GM19099 (cell line): ENCODE measurements around the gene ITGA11.

Experiments used
- POLR2A ChIP-seq: IDR thresholded peaks from 3 replicates; pipeline ENCODE4 v1.6.1; 2011; ENCODE audit warnings: low read depth; ENCODE audit not compliant: insufficient read length; ENCODE audit errors: extremely low read depth

Gene ITGA11

DNA sequence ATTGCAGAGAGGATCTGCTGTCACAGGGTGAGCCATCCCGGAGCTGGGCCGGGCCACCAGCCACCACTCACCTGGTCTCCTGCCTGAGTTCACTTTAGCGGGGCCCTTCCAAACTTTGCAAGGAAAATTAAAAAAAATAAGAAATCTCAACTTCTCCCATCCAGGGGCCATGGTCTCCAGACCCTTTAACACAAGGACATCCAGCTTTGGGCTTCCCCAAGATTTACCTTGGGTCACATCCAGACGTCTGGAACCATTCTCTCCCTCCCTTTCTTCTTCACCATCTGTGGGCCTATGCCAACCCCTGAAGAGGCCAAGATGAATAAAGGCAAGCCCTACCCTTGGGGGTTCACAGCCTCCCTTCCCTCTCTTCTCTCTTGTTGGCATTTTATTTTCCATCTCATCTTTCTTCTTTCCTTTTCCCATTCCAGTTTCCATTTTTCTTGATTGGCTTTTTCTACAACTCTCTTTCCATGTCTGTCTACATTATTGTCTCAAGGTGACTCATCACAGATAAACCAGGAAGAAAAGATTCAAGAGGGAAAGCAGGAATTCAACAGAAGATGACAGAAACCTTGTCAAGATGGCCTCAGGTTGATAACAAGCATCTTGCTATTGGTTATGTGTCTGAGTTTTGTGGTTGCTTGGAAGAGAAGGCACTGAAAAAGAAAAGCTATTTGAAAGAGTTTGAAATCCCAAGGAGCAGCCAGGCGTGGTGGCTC, 49.5 kb downstream of the ITGA11 start:
- no peak for TF ChIP-seq POLR2A

DNA sequence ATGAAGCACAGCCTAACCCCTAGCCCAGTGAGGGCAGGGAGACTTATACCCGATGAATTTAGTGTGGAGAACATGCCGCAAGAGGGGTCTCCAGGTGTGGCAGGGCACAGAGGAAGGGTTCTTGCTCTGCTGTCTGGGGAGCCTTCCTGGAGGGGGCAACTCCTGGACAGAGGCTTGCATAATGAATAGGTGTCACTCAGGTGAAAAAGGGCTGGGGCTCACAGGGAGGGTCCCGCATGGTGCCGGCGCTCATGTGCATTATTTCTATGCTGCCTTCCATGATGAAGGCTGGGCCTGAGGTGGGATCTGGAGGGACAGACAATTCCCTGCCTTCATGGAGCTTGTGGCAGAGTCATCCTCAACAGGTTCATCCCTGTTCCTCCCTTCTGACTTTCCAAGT, 51.5 kb downstream of the ITGA11 start:
- TF ChIP-seq POLR2A = no peak

DNA sequence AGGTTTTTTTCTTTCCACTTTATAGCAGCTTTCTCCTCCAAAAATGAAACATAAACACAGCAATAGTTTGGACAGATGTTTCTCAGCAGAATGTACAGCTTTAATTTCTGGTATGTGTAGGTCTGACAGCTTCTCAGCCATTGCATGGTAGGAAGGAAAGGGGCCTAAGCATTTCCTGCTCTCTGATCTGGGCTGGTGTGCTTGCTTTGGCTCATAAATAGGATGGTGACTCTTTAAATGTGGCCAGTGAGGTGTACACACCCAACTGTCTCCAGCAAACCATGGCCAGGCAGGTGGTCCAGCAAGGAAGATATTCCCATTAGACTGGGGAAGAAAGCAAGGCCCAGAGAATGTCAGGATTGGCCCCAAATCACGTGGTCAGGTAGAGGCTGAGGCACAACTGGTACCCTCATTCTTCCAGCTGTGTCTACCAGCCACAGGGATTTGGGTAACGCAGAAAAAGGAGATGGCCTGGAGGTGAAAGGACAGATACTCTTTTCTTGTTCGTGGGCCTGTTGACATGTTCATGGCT, 52.1 kb downstream of the ITGA11 start:
- no peak for TF ChIP-seq POLR2A

DNA sequence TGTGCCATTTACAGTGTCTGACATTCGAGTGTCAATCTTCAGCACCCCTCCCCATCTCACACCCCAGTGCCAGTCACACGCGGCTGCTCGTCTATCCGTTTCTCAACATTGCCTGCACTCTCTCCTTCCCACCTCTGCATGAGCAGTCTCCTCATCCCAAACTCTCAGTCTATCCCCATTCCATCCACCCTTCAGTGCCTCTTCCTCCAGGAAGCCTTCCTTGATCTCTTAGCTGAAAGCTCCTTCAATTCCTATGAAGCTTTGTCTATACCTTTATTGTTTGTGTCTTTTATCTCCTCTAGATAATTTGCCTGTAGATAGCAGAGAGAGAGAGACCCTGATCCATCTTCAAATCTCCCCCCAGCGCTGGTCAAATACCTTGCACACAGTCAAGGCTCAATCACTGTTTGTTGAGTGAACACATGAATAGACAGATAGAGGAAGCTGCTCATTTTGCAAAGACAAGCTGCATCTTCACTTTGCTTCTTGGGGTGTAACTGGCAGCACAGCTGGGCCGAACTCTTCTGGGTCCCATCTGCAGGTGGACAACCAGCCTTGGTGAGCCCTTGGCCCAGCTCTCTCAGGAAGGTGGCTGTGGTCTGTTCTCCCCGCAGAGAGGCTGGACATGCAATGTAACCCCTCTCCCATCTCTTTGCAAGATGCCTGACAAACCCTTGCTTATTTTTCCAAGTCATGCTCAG, 52.8 kb downstream of the ITGA11 start:
- TF ChIP-seq POLR2A = no peak

DNA sequence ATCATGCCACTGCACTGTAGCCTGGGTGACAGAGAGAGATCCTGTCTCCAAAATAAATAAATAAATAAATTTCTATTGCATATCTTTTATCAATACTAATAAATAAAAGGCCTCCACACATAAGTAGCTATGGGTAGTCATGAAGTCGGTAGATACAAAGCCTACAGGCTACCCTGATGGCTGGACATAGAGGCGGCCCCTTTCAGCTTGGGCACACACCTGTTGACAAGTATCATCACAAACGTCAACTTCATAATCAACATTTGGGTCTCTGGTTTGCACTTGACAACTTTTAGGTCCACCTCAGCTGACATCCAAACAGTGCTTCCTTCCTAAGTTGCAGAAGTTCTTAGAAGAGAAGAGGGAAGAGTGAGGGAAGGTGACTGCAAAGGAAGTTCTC, 53.4 kb downstream of the ITGA11 start:
- TF ChIP-seq POLR2A = no peak

DNA sequence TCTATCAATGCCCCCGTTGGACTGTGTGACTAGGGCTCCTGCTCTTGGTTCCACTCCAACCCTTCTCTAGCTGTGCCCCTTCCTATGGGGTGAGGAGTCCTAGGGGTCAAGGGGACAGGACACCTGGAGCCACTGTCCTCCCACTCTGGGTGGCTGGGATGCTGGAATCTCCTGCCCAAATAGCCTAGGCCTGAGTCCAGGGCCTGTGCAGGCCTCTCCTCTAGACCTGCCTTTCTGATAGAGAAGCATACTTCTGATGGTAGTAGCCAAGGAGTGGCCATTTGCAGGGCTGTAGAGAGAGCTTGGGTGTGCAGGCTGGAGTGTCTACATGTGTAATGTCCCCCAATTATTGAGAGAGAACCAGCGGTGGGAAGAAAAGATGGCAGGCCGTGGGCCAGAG, 54.2 kb downstream of the ITGA11 start:
- TF ChIP-seq POLR2A = no peak

DNA sequence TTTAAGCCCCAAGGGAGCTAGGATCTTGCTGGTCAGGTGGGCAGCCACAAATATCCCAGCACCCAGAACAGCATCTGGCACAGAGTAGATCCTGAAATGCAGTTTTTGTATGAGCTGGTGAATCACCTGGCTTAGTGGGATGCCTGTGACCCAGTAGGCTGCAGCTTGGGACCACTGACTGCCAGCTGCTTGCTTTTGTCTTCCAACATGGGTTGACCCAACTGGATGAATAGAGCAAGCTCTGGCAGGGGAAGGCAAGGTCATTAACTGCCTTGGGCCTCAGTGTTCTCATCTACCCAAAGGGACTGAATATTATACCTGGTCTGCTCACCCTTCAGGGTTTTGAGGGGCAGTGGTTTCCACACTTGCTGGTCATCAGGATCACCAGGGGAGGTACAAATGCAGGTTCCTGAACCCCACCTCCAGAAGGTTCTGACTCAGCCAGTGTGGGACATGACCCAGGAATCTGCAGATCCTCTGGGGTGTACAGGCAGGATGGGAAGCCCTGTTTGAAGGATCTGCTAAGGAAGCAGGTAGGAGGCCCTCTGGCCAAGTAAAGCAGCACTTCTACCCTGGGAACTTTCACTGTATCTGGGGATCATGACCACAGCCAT, 55.4 kb downstream of the ITGA11 start:
- no peak for TF ChIP-seq POLR2A

DNA sequence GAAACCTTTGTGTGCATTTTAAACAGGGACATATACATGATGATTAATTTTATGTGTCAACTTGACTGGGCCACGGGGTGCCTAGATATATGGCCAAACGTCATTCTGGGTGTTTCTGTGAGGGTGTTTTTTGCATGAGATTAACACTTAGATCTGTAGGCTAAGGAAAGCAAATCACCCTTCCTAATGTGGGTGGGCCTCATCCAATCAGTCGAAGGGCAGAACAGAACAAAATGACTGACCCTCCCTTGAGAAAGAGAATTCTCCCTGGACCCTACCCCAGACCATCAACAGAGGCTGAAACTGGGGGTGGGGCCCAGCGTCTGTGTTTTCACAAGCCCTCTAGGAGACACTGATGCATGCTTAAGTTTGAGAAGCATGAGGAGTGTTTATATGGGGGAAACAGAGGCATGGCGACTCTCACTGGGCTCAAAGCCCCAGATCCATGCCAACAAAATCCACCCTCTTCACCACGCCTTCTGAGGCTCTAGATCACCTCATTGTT, 56.2 kb downstream of the ITGA11 start:
- TF ChIP-seq POLR2A = no peak

DNA sequence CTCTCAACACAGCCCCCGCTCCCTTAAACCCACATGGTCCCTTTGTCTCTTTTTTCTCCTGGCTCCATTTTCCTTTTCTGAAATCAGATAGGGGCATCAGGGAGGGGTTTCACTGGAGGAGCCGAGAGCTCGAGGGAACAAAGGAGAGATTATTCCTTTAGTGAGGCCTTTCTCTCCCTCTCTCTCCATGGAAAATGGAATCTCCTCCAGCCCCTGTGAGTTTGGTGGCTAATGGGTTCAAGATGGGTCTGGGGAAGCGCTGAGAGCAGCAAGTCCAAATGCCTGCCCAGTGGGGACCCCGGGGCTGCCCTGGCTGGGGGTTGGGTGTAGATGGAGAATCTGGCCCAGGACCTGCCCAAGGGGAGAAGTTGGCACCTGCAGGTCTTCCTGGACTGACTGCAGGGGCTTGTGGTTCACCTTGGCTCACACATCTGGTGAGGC, 56.8 kb downstream of the ITGA11 start:
- no peak for TF ChIP-seq POLR2A

DNA sequence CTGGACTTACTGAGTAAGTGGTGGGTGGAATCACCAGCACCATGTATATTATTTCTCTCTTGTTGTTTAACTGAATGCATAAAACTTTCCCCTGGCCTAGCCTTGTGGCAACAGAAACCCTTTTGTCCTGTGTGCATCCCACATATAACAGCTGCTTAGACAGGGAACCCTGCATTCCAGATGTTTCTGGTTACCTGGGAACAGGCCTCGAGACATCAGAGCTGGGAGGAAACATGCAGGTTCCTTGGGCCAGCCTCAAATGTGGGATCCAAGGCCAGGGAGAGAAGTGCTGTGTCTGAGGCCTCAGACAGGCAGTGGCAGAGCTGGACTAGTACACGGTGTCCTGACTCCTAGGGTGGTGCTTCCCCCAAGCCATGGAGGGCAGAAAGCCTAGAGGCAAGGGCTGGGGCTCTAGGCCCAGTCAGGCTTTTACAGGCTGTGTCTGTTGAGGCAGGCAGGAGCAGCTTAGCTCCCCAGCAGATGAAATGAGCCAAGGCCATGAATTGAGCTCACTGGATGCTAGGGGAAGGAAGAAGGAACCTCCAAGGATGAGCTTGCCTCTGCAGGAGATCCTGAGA, 57.7 kb downstream of the ITGA11 start:
- TF ChIP-seq POLR2A = no peak

DNA sequence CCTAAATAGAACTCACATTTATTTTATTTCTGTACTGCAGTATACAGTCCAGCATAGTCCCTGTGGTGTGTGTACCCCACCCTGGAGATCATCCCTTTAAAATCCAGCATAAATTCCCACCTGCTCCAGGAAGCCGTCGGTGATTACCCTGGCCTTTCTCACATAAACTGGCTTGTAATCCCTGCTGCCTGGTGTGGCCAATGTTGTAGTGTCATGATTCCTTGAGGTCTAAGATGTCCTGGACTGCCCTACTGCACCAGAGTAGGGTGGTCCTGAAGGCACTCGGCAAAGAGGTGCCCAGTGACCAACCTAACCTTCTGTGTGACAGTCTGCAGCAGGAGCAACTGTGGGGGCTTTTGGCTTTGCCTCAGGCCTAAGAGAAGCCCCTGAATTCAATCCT, 58.9 kb downstream of the ITGA11 start:
- TF ChIP-seq POLR2A = no peak

DNA sequence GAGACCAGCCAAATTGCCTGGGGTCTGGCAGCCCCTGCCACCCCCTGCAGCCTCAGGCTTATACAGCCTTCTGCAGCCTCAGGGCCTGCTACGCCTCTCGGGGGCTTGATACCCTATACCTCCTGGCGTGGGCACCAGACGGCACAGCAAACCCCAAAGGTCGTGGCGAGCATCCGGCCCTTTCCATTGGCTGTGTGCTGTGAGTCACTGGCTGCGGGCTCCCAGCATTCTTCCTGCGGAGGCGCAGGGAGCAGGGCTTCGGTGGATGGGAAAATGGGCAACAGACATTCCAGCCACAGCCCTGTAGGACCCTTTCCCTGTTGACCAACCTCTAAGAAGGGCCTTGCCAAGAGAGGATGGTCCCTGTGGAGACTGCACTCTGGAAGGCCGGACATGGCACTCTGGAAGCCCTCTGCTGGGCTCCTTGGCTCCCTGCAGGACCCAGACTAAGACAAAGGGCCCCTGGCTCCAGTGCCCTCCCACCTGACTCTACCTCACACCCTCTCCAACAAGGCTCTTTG, 59.6 kb downstream of the ITGA11 start:
- no peak for TF ChIP-seq POLR2A

DNA sequence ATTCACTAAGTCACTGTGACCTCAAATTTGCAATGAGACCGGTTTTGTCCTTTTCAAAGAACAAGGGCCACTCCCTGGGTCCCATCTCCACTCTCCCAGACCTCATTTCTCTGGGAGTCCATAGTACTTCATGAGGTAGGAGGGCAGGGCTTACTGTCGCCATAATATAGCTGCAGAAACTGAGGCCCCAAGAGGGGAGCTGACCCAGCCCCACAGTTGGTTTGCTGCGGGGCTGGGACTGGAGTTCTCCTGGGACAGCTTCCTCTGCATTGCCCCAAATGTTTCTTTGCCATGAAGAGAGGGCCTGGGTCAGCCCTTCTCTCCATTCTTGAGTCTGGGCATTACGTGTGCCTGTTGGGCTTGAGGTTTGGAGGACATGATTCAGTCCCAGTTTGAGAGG, 60.1 kb downstream of the ITGA11 start:
- no peak for TF ChIP-seq POLR2A

DNA sequence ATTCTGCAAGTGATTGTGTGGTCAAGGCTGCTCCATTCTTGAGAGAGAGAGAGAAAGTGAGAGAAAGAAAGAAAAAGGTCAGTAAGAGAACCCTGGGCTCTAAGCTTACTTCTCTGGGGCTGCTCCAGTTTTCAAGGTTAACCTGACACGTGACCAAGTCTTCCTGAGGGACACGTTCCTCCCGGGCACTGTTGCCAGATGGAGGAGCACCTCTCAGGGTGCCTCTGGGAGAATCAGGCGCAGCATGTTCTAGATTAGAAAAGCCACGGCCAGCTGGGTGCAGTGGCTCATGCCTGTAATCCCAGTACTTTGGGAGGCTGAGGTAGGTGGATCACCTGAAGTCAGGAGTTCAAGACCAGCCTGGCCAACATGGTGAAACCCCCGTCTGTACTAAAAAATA, 60.8 kb downstream of the ITGA11 start:
- no peak for TF ChIP-seq POLR2A

DNA sequence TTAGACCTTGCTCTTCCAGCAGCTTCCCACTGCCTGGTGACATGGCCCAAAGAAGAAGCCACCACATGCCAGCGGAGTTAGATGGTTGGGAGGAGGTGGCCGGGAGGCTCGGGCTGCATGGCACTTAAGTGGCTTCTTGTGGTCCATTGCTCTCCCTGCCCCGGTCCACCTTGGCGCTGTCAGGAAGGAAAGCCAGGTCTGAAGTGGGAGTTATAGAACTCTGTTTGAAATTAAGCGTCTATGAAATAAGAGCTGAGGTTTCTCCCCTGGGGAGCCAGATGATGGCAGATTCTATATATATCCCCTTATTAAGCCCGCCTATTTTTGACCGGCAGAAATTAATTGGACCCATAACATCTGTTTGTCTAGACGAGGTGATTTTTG, 61.2 kb downstream of the ITGA11 start:
- TF ChIP-seq POLR2A = no peak
